ENCODE measurements around the gene TMCC1. TPM values are rescaled to one million over a fixed set of nuclear protein-coding genes. Genes with fewer than 3 reads are reported as not detected.

The TMCC1 gene
- total and polyA plus RNA-seq, 9 donors, result 26.8 to 37.8 (median 30.9) TPM

GRCh38 chr3:129793319-129793718, 100.2 kb downstream of the TMCC1 start:
- Histone ChIP-seq H3K36me3 (ENCODE audit: control insufficient read depth, insufficient read depth, low read length) (no peaks in the 10 kb centered on the region), H3K27ac (ENCODE audit: low read length) (no peak overlapping the region), H3K9me3 (replicated peaks; ENCODE audit: control insufficient read depth, low read depth, low read length) (no peaks in the 10 kb centered on the region), H3K27me3 (ENCODE audit: control insufficient read depth, insufficient read depth, low read length) (no peaks in the 10 kb centered on the region), H3K4me3 (ENCODE audit: low read length) (no peak overlapping the region), H3K4me1 (ENCODE audit: control insufficient read depth, insufficient read depth, low read length) (peaks cover 11% of the 10 kb centered on the region)
- no peak for DNase-seq
- WGBS (ENCODE audit: insufficient coverage), result 100% methylated on average over 1 of the region's 1 CpG

GRCh38 chr3:129783470-129783869, 110.0 kb downstream of the TMCC1 start:
- Histone ChIP-seq H3K4me3 (ENCODE audit: low read length) (no peak overlapping the region), H3K36me3 (ENCODE audit: control insufficient read depth, insufficient read depth, low read length) (no peaks in the 10 kb centered on the region), H3K9me3 (replicated peaks; ENCODE audit: control insufficient read depth, low read depth, low read length) (no peaks in the 10 kb centered on the region), H3K4me1 (ENCODE audit: control insufficient read depth, insufficient read depth, low read length) (no peaks in the 10 kb centered on the region), H3K27ac (ENCODE audit: low read length) (no peak overlapping the region), H3K27me3 (ENCODE audit: control insufficient read depth, insufficient read depth, low read length) (no peaks in the 10 kb centered on the region)
- no CpG with 5 or more reads among the region's 1 CpG for WGBS (ENCODE audit: insufficient coverage)
- no peak for DNase-seq

GRCh38 chr3:129778871-129779270, 114.6 kb downstream of the TMCC1 start:
- WGBS (ENCODE audit: insufficient coverage), result no CpG with 5 or more reads among the region's 2 CpGs

DNA sequence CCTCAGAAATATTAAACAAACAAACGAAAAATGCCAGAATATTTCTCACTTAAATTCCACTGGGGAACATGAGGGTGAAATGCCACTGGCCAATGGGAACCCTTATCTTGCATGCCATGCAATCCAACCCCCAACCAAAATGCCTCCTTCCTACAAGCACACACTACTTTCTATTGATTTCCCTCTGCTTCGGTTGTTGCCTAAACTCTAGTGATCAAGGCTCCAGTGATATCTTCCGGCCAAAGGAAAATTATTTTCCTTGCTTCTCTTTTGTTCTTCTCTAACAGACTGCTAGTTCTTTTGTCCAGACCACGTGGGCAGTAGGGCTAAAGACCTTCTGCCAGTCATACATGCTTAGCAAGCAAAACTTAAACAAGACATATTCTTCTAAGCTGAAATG, 115.7 kb downstream of the TMCC1 start:
- Histone ChIP-seq H3K36me3 (ENCODE audit: control insufficient read depth, insufficient read depth, low read length) (peaks cover 2% of the 10 kb centered on the region), H3K4me1 (ENCODE audit: control insufficient read depth, insufficient read depth, low read length) (no peaks in the 10 kb centered on the region), H3K27me3 (ENCODE audit: control insufficient read depth, insufficient read depth, low read length) (no peaks in the 10 kb centered on the region), H3K4me3 (ENCODE audit: low read length) (no peak overlapping the region), H3K27ac (ENCODE audit: low read length) (no peak overlapping the region), H3K9me3 (replicated peaks; ENCODE audit: control insufficient read depth, low read depth, low read length) (no peaks in the 10 kb centered on the region)
- 58% methylated on average over 4 of the region's 4 CpGs for WGBS (ENCODE audit: insufficient coverage)
- no peak for DNase-seq

More at GRCh38 chr3:129778871-129779270, 114.6 kb downstream of the TMCC1 start:
- Histone ChIP-seq H3K9me3 (replicated peaks; ENCODE audit: control insufficient read depth, low read depth, low read length) (no peaks in the 10 kb centered on the region), H3K27ac (ENCODE audit: low read length) (no peak overlapping the region), H3K4me3 (ENCODE audit: low read length) (no peak overlapping the region), H3K36me3 (ENCODE audit: control insufficient read depth, insufficient read depth, low read length) (peaks cover 2% of the 10 kb centered on the region), H3K4me1 (ENCODE audit: control insufficient read depth, insufficient read depth, low read length) (no peaks in the 10 kb centered on the region), H3K27me3 (ENCODE audit: control insufficient read depth, insufficient read depth, low read length) (no peaks in the 10 kb centered on the region)
- no peak for DNase-seq

DNA sequence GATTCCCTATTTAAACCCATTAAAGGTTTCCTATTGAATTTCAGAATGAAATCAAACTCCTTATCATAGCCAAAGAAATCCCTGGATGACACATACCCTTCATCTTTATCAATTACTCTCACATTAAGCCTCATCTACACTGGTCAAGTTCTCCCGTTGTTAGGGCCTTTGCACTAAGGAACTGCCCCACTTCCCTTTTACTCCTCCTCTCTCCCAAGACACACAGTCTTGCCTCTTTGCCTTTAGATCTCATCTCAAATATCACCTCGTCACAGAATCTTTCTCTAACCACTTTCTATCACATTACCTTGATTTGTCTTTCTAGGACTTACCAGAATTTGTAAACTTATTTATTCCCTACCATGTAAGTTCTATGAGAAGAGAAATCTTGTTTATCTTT, 117.6 kb downstream of the TMCC1 start:
- WGBS (ENCODE audit: insufficient coverage), result 78% methylated on average over 1 of the region's 2 CpGs
- no peak for DNase-seq
- no peaks in the 10 kb centered on the region for H3K9me3 ChIP-seq (replicated peaks; ENCODE audit: control insufficient read depth, low read depth, low read length)
- no peak overlapping the region for H3K27ac ChIP-seq (ENCODE audit: low read length)
- no peaks in the 10 kb centered on the region for H3K27me3 ChIP-seq (ENCODE audit: control insufficient read depth, insufficient read depth, low read length)
- H3K4me1 ChIP-seq (ENCODE audit: control insufficient read depth, insufficient read depth, low read length), result no peaks in the 10 kb centered on the region
- H3K36me3 ChIP-seq (ENCODE audit: control insufficient read depth, insufficient read depth, low read length), result peaks cover 2% of the 10 kb centered on the region
- H3K4me3 ChIP-seq (ENCODE audit: low read length), result no peak overlapping the region

GRCh38 chr3:129773691-129774663, 119.5 kb downstream of the TMCC1 start:
- Histone ChIP-seq H3K9me3 (replicated peaks; ENCODE audit: control insufficient read depth, low read depth, low read length) (no peaks in the 10 kb centered on the region), H3K4me3 (ENCODE audit: low read length) (no peak overlapping the region), H3K36me3 (ENCODE audit: control insufficient read depth, insufficient read depth, low read length) (peaks cover 2% of the 10 kb centered on the region), H3K27ac (ENCODE audit: low read length) (no peak overlapping the region), H3K27me3 (ENCODE audit: control insufficient read depth, insufficient read depth, low read length) (no peaks in the 10 kb centered on the region), H3K4me1 (ENCODE audit: control insufficient read depth, insufficient read depth, low read length) (no peaks in the 10 kb centered on the region)
- no peak for DNase-seq

DNA sequence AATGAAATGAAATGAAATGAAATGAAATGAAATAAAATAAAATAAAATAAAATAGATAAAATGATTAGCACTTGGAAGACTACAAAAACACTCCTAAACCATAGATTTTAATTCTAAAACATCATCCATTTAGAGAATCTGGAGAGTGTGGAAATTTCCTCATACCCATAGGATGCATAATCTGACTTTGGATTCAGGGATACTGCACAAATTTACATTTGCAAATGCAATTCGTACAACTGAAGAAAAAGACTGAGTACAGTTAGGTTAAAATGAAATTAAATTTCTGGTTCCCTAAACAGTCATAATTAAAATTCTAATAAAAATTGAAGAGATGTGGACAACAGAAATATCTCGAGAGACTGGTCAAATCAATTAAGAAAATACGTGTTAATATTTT, 122.9 kb downstream of the TMCC1 start:
- WGBS (ENCODE audit: insufficient coverage), result no CpG with 5 or more reads among the region's 3 CpGs
- DNase-seq, result no peak
- Histone ChIP-seq H3K36me3 (ENCODE audit: control insufficient read depth, insufficient read depth, low read length) (peaks cover 4% of the 10 kb centered on the region), H3K4me3 (ENCODE audit: low read length) (no peak overlapping the region), H3K9me3 (replicated peaks; ENCODE audit: control insufficient read depth, low read depth, low read length) (no peaks in the 10 kb centered on the region), H3K27ac (ENCODE audit: low read length) (no peak overlapping the region), H3K27me3 (ENCODE audit: control insufficient read depth, insufficient read depth, low read length) (no peaks in the 10 kb centered on the region), H3K4me1 (ENCODE audit: control insufficient read depth, insufficient read depth, low read length) (no peaks in the 10 kb centered on the region)

GRCh38 chr3:129769616-129770015, 123.9 kb downstream of the TMCC1 start:
- Histone ChIP-seq H3K27me3 (ENCODE audit: control insufficient read depth, insufficient read depth, low read length) (no peaks in the 10 kb centered on the region), H3K4me3 (ENCODE audit: low read length) (no peak overlapping the region), H3K27ac (ENCODE audit: low read length) (no peak overlapping the region), H3K4me1 (ENCODE audit: control insufficient read depth, insufficient read depth, low read length) (no peaks in the 10 kb centered on the region), H3K9me3 (replicated peaks; ENCODE audit: control insufficient read depth, low read depth, low read length) (no peaks in the 10 kb centered on the region), H3K36me3 (ENCODE audit: control insufficient read depth, insufficient read depth, low read length) (peaks cover 2% of the 10 kb centered on the region)
- no peak for DNase-seq
- no CpG with 5 or more reads among the region's 3 CpGs for WGBS (ENCODE audit: insufficient coverage)

- WGBS (ENCODE audit: insufficient coverage), result no CpG with 5 or more reads among the region's 1 CpG
- H3K36me3 ChIP-seq (ENCODE audit: control insufficient read depth, insufficient read depth, low read length), result peaks cover 2% of the 10 kb centered on the region
Observed at GRCh38 chr3:129768728-129769127, 124.8 kb downstream of the TMCC1 start.

DNA sequence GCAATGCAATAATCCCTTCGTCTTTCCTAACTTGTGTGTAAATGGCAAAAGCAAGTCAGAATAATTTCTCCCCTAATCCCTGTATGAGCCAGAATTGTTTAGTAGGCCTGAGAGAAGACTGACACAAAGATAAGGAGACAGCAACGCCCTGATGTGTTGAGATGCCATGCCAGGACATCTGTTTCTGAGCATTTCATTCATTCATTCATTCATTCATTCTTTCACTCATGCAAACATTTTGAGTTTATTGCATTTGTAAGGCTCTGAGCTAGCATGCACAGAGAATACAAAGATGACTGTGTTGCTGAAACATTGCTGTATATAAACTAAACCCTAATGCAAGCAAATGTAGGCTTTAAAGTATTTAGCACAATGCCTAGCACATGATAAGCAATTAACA, 127.4 kb downstream of the TMCC1 start:
- no CpG with 5 or more reads among the region's 2 CpGs for WGBS (ENCODE audit: insufficient coverage)
- H3K27me3 ChIP-seq (ENCODE audit: control insufficient read depth, insufficient read depth, low read length), result no peaks in the 10 kb centered on the region
- peaks cover 2% of the 10 kb centered on the region for H3K36me3 ChIP-seq (ENCODE audit: control insufficient read depth, insufficient read depth, low read length)
- H3K4me1 ChIP-seq (ENCODE audit: control insufficient read depth, insufficient read depth, low read length), result no peaks in the 10 kb centered on the region
- no peak for DNase-seq
- H3K4me3 ChIP-seq (ENCODE audit: low read length), result no peak overlapping the region
- H3K9me3 ChIP-seq (replicated peaks; ENCODE audit: control insufficient read depth, low read depth, low read length), result no peaks in the 10 kb centered on the region
- no peak overlapping the region for H3K27ac ChIP-seq (ENCODE audit: low read length)

More at GRCh38 chr3:129768728-129769127, 124.8 kb downstream of the TMCC1 start:
- H3K27me3 ChIP-seq (ENCODE audit: control insufficient read depth, insufficient read depth, low read length), result no peaks in the 10 kb centered on the region
- DNase-seq, result no peak
- no peaks in the 10 kb centered on the region for H3K9me3 ChIP-seq (replicated peaks; ENCODE audit: control insufficient read depth, low read depth, low read length)
- H3K27ac ChIP-seq (ENCODE audit: low read length), result no peak overlapping the region
- no peaks in the 10 kb centered on the region for H3K4me1 ChIP-seq (ENCODE audit: control insufficient read depth, insufficient read depth, low read length)
- H3K4me3 ChIP-seq (ENCODE audit: low read length), result no peak overlapping the region
